Forelimb muscle (tissue), 1 donor: ENCODE results near the gene MAP3K10. TPM values are rescaled to one million over a fixed set of nuclear protein-coding genes. Genes with fewer than 3 reads are reported as not detected.
"Not testable (repeated sequence)": the region's sequence is repeated elsewhere in the genome, so short reads cannot be mapped to it uniquely, and the experiment has no call there.

ENCODE experiments used
- DNase-seq: peaks from one replicate; pipeline ENCODE4 v3.0.0-alpha.2; 2013; ENCODE audit warnings: low read depth
- polyA plus RNA-seq: library from polyadenylated mRNA; unstranded; fragments of 120-200 nt; gene quantifications from one replicate; pipeline ENCODE4 v1.2.1, GENCODE V29; 2013; ENCODE audit not compliant: insufficient read length

The MAP3K10 gene
- polyA plus RNA-seq, 1 donor, result 10.1 TPM

GRCh38 chr19:40217027-40217810 lies 26.0 kb downstream of the MAP3K10 start:
- no peak for DNase-seq

GRCh38 chr19:40217934-40218890 lies 27.0 kb downstream of the MAP3K10 start, which contains the start of gene TTC9B:
TTC9B (minus strand) TSS chr19:40218384; CDS start chr19:40218381, 3 bp downstream.
- no peak for DNase-seq

- DNase-seq, result not testable (repeated sequence)
These were observed 27.8 kb downstream of the MAP3K10 start for GRCh38 chr19:40219029-40219428.

GRCh38 chr19:40219721-40220276 lies 28.6 kb downstream of the MAP3K10 start:
- DNase-seq, result no peak

- DNase-seq, result no peak
These were observed 29.4 kb downstream of the MAP3K10 start for GRCh38 chr19:40220674-40221073.

GRCh38 chr19:40221858-40222619 lies 30.8 kb downstream of the MAP3K10 start:
- DNase-seq, result peak; percentile 62

- no peak for DNase-seq
These were observed 32.1 kb downstream of the MAP3K10 start for GRCh38 chr19:40223135-40223822.

- no peak for DNase-seq
These were observed 33.3 kb downstream of the MAP3K10 start for GRCh38 chr19:40224342-40225150.

- DNase-seq, result no peak
These were observed 34.4 kb downstream of the MAP3K10 start for GRCh38 chr19:40225440-40226305.

- no peak for DNase-seq
These were observed 37.1 kb downstream of the MAP3K10 start for GRCh38 chr19:40228346-40228745.

- no peak for DNase-seq
These were observed 37.6 kb downstream of the MAP3K10 start for GRCh38 chr19:40228863-40229262.

- DNase-seq, result no peak
These were observed 38.3 kb downstream of the MAP3K10 start for GRCh38 chr19:40229484-40229883.

GRCh38 chr19:40229926-40230417 lies 38.7 kb downstream of the MAP3K10 start:
- DNase-seq, result no peak

GRCh38 chr19:40231057-40231456 lies 39.8 kb downstream of the MAP3K10 start:
- DNase-seq, result no peak

GRCh38 chr19:40231544-40232424 lies 40.6 kb downstream of the MAP3K10 start:
- no peak for DNase-seq

GRCh38 chr19:40232479-40232878 lies 41.3 kb downstream of the MAP3K10 start:
- DNase-seq, result no peak

GRCh38 chr19:40232949-40233810 lies 42.0 kb downstream of the MAP3K10 start:
- no peak for DNase-seq
